ENCODE results near the gene MED14. TPM values are rescaled to one million over a fixed set of nuclear protein-coding genes. Genes with fewer than 3 reads are reported as not detected.

Gene MED14
- total and polyA plus RNA-seq, 2 of the 4 experiments (the other 2 are of a cell fraction): 17.6 to 25.9 TPM

GRCh38 chrX:40651620-40652223 lies 83.6 kb downstream of the MED14 start:
- Histone ChIP-seq H2AK5ac (ENCODE audit: low read depth, low read length) (no peak overlapping the region), H2BK5ac (ENCODE audit: low read depth, low read length, poor library complexity, severe bottlenecking) (no peak overlapping the region), H3K36me3 (ENCODE audit: control insufficient read depth, insufficient read depth, low read length) (peaks cover 2% of the 10 kb centered on the region), H3K14ac (replicated peaks; ENCODE audit: low read depth, low read length) (no peak overlapping the region), H2BK120ac (ENCODE audit: low read depth, low read length) (no peak overlapping the region), H3K27ac (ENCODE audit: insufficient read depth, low read length) (no peak overlapping the region), H3K79me1 (ENCODE audit: low read depth in 1 of 2, low read length in 2 of 2) (0 out of 4 replicates have a peak, but pooled peaks cover 0 to under 1% of the 10 kb centered on the region in 2 experiments), H3K56ac (ENCODE audit: extremely low read depth, insufficient read depth, low read length) (no peak overlapping the region), H2BK20ac (ENCODE audit: low read depth, low read length) (no peak overlapping the region), H3K18ac (ENCODE audit: low read depth, low read length) (no peak overlapping the region), H3K4me3 (ENCODE audit: insufficient read depth, low read depth, low read length) (no peak overlapping the region), H2BK15ac (ENCODE audit: low read depth, low read length) (no peak overlapping the region), H4K5ac (ENCODE audit: low read depth, low read length) (no peak overlapping the region), H2AK9ac (replicated peaks; ENCODE audit: low read depth, low read length, poor library complexity) (no peak overlapping the region), H3K27me3 (ENCODE audit: control insufficient read depth, insufficient read depth, low read length) (no peaks in the 10 kb centered on the region), H4K20me1 (ENCODE audit: insufficient read depth, low read length) (no peaks in the 10 kb centered on the region), H3K4me1 (ENCODE audit: control insufficient read depth, insufficient read depth, low read length) (no peaks in the 10 kb centered on the region), H3K9me3 (ENCODE audit: control insufficient read depth, insufficient read depth, low read length) (no peaks in the 10 kb centered on the region), H3K9me1 (ENCODE audit: insufficient read depth, low read length) (no peaks in the 10 kb centered on the region), H3K4me2 (ENCODE audit: low read depth, low read length) (no peak overlapping the region), H3K9ac (ENCODE audit: low read depth, low read length) (no peak overlapping the region), H3K23ac (ENCODE audit: low read depth, low read length) (no peak overlapping the region), H4K91ac (ENCODE audit: insufficient read depth, low read depth, low read length) (no peak overlapping the region), H4K8ac (ENCODE audit: low read depth in 2 of 2, low read length in 2 of 2) (no peak overlapping the region), H3K4ac (ENCODE audit: low read depth, low read length) (no peak overlapping the region), H2AFZ (replicated peaks; ENCODE audit: low read length, poor library complexity) (no peak overlapping the region)
- WGBS, 2 experiments (ENCODE audit: extremely low coverage in 2 of 2, insufficient read length in 1 of 2): no CpG with 5 or more reads among the region's 3 CpGs
- ChIA-PET POLR2A (ENCODE audit: unreplicated experiment) (interaction anchor here (0.5 kb wide), 1 partner anchor 1286 kb away, joined by 3 read pairs; no protein-coding TSS in a partner anchor), CTCF (interaction anchor here (0.6 to 1.3 kb wide), 13 partner anchors 12 to 990 kb away, joined by 3 to 7 read pairs (median 4); no protein-coding TSS in a partner anchor)
- dilution Hi-C loops (cut with HindIII; ENCODE audit: low sequenced_read_pairs, unreplicated experiment): no loop called here
- no TSS peak for BruUV-seq (replicated peaks)
- ATAC-seq (ENCODE audit: low read depth) (no peak), DNase-seq (peak; percentile 65)
- intact Hi-C loops (cut with micrococcal nuclease): loop anchor here (1.0 to 5.0 kb wide), 4 partner anchors 143 to 601 kb away; no protein-coding TSS in a partner anchor
- no peak for TF ChIP-seq MAFK (IDR thresholded peaks at IDR 0.05; ENCODE audit: low read depth, low read length)
- TF ChIP-seq USF2 (IDR thresholded peaks at IDR 0.05; ENCODE audit: low read depth, low read length): no peak
- peak; percentile 82 for TF ChIP-seq RAD21 (IDR thresholded peaks at IDR 0.05; ENCODE audit: low read length)
- no peak for TF ChIP-seq POLR2A (IDR thresholded peaks at IDR 0.05; ENCODE audit: low read depth, low read length)
- no peak for TF ChIP-seq NFE2L2 (IDR thresholded peaks at IDR 0.05; ENCODE audit: low read depth, low read length)
- TF ChIP-seq CTCF (conservative IDR thresholded peaks at IDR 0.05; ENCODE audit: low read depth, low read length): peak; percentile 79
- TF ChIP-seq RFX5 (IDR thresholded peaks at IDR 0.05; ENCODE audit: low read depth, low read length): no peak
- no peak for TF ChIP-seq FOS (IDR thresholded peaks at IDR 0.05; ENCODE audit: low read depth, low read length)
- no peak for TF ChIP-seq MAZ (IDR thresholded peaks at IDR 0.05; ENCODE audit: borderline replicate concordance, low read depth, low read length)
- TF ChIP-seq SMC3 (IDR thresholded peaks at IDR 0.05; ENCODE audit: low read depth, low read length): peak; percentile 70
- TF ChIP-seq CEBPB (IDR thresholded peaks at IDR 0.05; ENCODE audit: low read depth, low read length): no peak
- TF ChIP-seq BHLHE40 (IDR thresholded peaks at IDR 0.05; ENCODE audit: low read depth, low read length): no peak
- in situ Hi-C loops (cut with MboI; ENCODE audit: low sequenced_read_pairs): loop anchor here (5.0 to 25.0 kb wide), 3 partner anchors 143 to 586 kb away; no protein-coding TSS in a partner anchor

Data from IMR-90 (cell line).